ENCODE measurements around the gene KCNT1. TPM values are rescaled to one million over a fixed set of nuclear protein-coding genes. Genes with fewer than 3 reads are reported as not detected.

KCNT1 gene
- polyA plus RNA-seq, 10 donors, result 2.8 to 13.6 (median 7.2) TPM

DNA sequence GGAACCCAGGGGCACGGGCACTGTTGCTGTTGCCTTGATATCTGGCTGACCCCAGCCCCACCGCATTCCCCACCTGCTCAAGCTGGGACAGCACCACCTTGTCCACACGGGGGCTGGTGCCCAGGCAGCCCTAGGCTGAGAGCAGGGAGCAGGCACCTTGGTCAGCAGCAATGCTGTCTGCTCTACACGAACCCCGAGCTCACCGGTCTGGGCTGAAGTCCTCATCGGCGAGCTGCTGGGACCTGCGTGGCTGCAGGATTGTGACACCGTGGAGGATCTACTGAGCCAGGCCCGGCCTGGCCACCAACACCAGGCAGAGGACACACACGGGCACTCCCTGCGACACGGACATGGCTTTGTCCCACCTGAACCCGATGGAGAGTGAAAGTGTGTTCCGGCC lies 78.1 kb downstream of the KCNT1 start:
- DNase-seq, result no peak

GRCh38 chr9:135780626-135781025 lies 78.6 kb downstream of the KCNT1 start:
- DNase-seq, result no peak

DNA sequence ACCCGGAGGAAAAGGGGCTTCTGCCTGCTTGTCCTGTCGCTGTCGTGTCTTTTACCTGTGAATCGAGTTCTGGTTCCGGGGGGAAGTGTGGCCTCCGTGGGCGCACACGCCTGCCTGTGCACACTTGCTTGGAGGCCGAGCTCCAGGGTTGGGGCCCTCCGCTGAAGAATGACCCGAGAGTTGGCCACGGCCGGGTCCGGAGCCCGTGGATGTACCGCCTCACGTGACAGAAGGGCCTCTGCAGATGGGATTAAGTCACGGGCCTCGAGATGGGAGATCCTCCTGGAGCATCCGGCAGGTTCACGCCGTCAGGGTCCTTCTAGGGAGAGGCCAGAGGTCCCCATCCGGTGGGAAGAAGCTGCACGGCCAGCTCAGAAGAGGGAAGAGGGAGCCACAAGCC lies 81.0 kb downstream of the KCNT1 start:
- no peak for DNase-seq

GRCh38 chr9:135783540-135784245 lies 81.7 kb downstream of the KCNT1 start:
- DNase-seq, result no peak

DNA sequence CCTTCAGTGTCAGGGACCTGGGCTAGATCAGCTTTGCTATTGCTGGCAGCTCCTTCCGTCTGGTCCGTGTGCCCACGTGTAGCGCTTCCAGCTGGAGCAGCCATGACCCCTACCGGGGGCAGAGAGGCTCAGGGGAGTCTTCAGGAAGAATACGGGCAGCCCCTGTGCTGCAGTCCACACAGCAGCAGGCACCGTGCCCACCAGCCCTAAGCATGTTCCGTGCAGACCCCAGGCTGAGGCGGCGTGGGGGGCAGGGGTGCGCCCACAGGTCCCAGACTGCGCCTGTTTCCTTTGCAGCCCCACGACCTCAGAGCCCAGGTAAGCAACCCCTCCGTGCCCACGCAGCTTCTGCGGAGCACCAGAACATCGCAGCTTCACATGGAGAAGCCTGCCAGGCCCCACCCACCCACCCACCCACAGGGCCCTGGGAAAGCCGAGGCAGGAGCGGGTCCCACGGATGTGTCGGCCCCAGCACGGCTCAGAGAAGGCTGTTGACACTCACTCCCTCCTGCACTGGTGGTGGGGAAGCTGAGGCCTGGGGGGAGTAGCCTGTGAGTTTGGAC lies 83.1 kb downstream of the KCNT1 start:
- no peak for DNase-seq

GRCh38 chr9:135786146-135786690 lies 84.2 kb downstream of the KCNT1 start:
- DNase-seq, result no peak

- DNase-seq, result no peak
Observed at GRCh38 chr9:135787317-135787716, 85.3 kb downstream of the KCNT1 start.

GRCh38 chr9:135787776-135788575 lies 86.0 kb downstream of the KCNT1 start:
- no peak for DNase-seq

GRCh38 chr9:135788576-135789300 lies 86.8 kb downstream of the KCNT1 start:
- no peak for DNase-seq

- no peak for DNase-seq
Observed at GRCh38 chr9:135789838-135790291, 87.9 kb downstream of the KCNT1 start.

GRCh38 chr9:135790356-135790755 lies 88.4 kb downstream of the KCNT1 start:
- DNase-seq, result no peak

- no peak for DNase-seq
Observed at GRCh38 chr9:135790850-135791249, 88.9 kb downstream of the KCNT1 start.

DNA sequence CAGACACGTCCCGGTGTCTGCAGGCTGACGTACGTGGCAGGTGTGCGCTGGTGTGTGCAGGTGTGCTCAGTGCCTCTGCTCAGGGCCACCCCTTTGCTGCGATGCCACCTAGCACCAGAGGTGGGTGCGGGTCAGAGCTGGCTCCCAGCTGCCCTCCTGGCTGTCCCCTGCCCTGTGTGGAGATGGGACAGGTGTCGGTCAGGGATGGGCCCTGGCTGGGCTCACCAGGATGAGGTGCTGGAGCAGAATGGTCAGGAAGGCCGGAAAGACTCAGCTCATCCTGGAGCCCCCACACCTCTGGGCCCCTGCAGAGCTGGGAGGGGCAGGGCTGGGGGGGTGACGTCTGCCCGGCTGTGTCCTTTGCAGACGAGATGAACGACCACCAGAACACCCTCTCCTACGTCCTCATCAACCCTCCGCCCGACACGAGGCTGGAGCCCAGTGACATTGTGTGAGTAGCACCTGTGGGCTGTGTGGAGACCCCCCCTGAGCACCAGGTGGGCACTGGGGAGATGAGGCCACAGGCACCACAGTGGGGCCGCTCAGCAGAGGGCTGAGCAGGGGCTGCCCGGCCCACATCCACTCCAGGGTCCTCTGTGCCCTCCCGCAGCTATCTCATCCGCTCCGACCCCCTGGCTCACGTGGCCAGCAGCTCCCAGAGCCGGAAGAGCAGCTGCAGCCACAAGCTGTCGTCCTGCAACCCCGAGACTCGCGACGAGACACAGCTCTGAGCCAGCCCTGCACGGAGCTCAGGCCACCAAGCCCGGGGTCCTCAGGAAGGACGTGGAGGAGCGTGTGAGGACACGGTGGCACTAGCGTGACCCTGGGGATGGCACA lies 89.7 kb downstream of the KCNT1 start:
- no peak for DNase-seq

DNA sequence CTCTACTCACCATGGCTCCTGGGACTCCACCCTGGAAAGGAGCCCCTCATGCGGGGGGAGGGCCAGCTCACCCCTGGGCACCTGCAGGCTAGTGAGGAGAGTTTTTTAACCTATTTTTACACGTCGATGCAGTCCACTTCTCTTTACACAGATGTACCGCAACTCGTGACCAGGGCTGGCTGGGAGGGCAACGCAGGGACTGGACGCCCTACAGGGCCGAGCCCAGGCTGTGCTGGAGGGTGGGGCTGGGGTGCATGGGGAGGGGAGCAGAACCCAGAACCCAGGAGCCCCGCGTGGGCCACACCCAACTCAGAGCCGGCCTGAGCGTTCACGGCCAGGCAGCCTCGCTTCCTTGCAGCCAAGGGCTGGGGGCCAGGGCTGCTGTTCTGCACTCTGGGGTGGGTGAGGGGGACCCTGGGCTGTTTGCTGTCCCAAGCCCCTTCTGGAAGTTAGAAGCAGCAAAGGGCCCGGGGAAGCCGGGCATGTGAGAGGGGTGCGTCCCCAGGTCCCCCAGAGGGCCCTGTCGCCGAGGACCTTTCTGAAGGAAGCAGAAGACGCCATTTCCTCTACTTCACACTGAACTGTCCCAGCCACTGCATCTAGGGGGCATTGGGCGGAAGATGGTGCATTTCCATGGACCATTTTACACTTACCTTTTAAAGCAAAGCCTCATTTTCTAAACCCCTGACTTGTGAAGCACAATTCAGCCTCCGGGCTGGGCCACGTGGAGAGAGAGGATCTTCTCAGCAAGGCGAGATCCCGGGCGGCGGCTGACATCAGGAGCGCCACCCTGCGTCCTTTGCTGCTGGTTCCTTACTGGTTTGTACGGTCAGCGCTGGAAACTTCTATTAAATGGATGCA lies 90.5 kb downstream of the KCNT1 start:
- no peak for DNase-seq

DNA sequence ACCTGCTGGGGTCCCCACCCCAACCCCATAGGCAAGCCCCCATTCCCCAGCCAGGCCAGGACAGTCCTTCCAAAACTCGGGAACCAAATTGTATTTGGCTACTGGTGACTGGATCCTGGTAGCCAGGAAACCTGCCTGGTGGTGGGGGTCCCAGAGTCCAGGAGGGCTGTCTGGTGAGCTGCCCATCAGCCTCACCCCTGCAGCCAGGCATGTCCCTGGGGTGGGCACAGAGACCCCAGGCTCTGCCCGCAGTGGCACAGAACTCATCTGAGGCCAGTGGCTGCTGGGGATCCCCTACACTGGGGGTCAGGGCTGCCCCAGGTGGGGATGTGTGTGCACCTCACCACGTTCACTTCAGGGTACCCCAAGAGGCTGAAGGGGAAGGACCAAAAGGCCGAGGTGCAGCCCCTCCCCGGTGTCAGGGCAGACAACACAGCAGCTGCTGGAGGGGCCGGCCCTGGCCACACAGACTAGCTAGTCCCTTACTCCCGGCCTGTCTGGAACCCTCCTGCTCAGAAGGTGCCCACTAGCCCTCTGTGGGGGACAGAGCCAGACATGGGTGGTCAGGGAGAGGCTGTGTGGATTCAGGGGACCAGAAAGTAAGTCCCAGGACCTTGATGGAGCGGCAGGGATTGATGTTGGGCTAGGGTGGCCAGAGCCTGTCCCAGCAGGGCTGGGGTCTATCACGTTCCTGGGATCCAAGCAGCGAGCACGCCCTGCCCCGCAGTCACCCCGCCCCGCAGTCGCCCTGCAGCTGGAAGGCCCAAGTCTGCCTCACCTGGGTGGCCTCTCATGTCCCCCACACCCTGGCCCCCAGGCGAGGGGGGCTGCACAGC lies 91.5 kb downstream of the KCNT1 start:
- DNase-seq, result no peak

GRCh38 chr9:135794057-135794335 lies 92.0 kb downstream of the KCNT1 start:
- no peak for DNase-seq

DNA sequence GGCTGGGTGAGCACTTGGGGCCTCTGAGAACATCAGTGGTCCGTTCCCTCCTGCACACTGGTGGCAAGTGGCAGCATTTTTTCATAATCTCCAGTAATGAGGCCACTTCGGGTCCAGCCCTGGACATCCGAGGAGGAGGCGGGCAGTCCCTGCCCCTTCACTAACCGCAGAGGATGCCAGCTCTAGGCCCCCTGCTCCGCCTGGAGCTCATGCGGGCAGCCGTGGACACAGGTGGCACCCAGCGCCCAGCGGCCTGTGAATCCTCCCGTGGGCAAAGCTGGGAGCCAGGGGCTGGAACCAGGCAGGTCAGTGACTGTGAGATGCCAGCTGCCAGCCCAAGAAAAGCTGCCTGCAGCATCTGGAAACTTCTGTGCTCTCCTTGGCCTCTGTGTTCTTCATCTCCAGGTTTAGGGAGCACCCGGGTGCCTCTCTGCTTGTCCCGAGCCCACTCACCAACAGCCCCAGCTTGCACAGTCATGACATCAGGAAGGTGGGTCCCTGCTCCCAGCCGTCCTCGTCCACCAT lies 92.4 kb downstream of the KCNT1 start:
- no peak for DNase-seq

DNA sequence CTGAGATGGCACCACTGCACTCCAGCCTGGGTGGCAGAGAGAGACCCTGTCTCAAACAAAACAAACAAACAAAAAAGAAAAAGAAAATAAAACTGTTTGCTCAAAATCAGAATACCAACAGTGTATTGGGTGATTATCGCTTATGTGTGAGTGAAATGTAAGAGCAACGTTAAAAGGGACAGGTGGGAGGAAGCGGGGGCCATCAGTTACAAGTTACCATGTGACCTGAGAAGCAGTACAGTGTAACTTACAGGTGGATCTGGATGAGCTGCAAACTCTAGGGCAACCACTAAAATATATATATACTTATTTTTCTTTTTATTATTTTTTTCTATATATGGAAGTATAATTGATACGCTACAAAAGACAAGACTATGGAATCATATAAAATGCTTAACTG lies 93.4 kb downstream of the KCNT1 start:
- DNase-seq, result no peak

Measured in muscle of back (tissue), 11 donors.